Measurements from ENCODE around the gene METTL1. TPM values are rescaled to one million over a fixed set of nuclear protein-coding genes. Genes with fewer than 3 reads are reported as not detected.

METTL1 gene
- total and polyA plus RNA-seq, 9 of the 15 experiments (the other 6 are each of a cell fraction or from before 2014, with no cell fraction given) = 12.6 to 65.9 (median 39.2) TPM

GRCh38 chr12:57764662-57765002 lies 7.3 kb downstream of the METTL1 start:
- H3K9me3 ChIP-seq (replicated peaks; ENCODE audit: control insufficient read depth, insufficient read depth, low read depth, low read length) = no peaks in the 10 kb centered on the region
- H3K36me3 ChIP-seq (ENCODE audit: control insufficient read depth, insufficient read depth, low read length) = peaks cover 19% of the 10 kb centered on the region; the same call in 2 of the 3 replicates
- CTCF ChIA-PET (ENCODE audit: low intra/inter-chr PET ratio) = no interaction called here
- no peak overlapping the region for H3K4me2 ChIP-seq (ENCODE audit: insufficient read depth, low read length)
- peaks cover 8 to 25% of the 10 kb centered on the region in 2 experiments for H3K4me1 ChIP-seq (replicated peaks in 1 of 2; ENCODE audit: control insufficient read depth in 2 of 2, insufficient read depth in 2 of 2, low read length in 2 of 2)
- 83% methylated on average over 16 of the region's 17 CpGs for WGBS (ENCODE audit: insufficient coverage, low coverage, missing lambda C conversion rate)
- no TSS peak for BruUV-seq (replicated peaks)
- no peaks in the 10 kb centered on the region for H4K20me1 ChIP-seq (replicated peaks; ENCODE audit: control insufficient read depth, insufficient read depth, low read length)
- H2AFZ ChIP-seq (ENCODE audit: low read depth, low read length) = no peak overlapping the region
- TF ChIP-seq REST (IDR thresholded peaks at IDR 0.05; ENCODE audit: borderline replicate concordance) (no peak), REST (CRISPR knock-in tag; IDR thresholded peaks at IDR 0.05; ENCODE audit: low read depth) (no peak), ZBTB11 (CRISPR knock-in tag; IDR thresholded peaks at IDR 0.05) (peak in 1 of 3 experiments; percentile 93; a peak in 1 of 6 replicates)
- in situ Hi-C loops (cut with MboI) = no loop called here
- intact Hi-C loops (cut with micrococcal nuclease) = no loop called here
- no peaks in the 10 kb centered on the region for H3K9me1 ChIP-seq (ENCODE audit: control insufficient read depth, insufficient read depth, low read length)
- H3K27ac ChIP-seq (ENCODE audit: extremely low read depth, low read depth, low read length) = no peak overlapping the region
- POLR2A ChIA-PET = interaction anchor here (0.7 kb wide), 1 partner anchor 122 kb away, joined by 3 read pairs; no protein-coding TSS in a partner anchor
- no peak for FAIRE-seq
- DNase-seq (ENCODE audit: extremely low read depth in 1 of 4, low spot score in 3 of 4) = no peak
- H3K4me3 ChIP-seq = no peak overlapping the region
- no peak for ATAC-seq
- no peaks in the 10 kb centered on the region for H3K27me3 ChIP-seq (ENCODE audit: control insufficient read depth in 2 of 2, insufficient read depth in 2 of 2, low read length in 2 of 2)
- H3K9ac ChIP-seq (ENCODE audit: insufficient read depth in 1 of 2, low read depth in 2 of 2, low read length in 2 of 2) = peak overlapping the region in 1 of 2 experiments; percentile 29; a peak in 1 of 4 replicates
- no peaks in the 10 kb centered on the region for H3K79me2 ChIP-seq (ENCODE audit: control insufficient read depth, insufficient read depth, low read length)

Measured in K562 (cell line).